GM19467 (cell line): ENCODE measurements around the gene COPG1.
A peak's percentile ranks its signal among the peaks of the same experiment; 100 is the strongest.

Experiments
- ATAC-seq: cut with Tn5 transposase; IDR thresholded peaks from one replicate; pipeline ENCODE4 v1.9.1; 2021; ENCODE audit warnings: mild to moderate bottlenecking, moderate library complexity; ENCODE audit not compliant: unreplicated experiment

COPG1 gene

DNA sequence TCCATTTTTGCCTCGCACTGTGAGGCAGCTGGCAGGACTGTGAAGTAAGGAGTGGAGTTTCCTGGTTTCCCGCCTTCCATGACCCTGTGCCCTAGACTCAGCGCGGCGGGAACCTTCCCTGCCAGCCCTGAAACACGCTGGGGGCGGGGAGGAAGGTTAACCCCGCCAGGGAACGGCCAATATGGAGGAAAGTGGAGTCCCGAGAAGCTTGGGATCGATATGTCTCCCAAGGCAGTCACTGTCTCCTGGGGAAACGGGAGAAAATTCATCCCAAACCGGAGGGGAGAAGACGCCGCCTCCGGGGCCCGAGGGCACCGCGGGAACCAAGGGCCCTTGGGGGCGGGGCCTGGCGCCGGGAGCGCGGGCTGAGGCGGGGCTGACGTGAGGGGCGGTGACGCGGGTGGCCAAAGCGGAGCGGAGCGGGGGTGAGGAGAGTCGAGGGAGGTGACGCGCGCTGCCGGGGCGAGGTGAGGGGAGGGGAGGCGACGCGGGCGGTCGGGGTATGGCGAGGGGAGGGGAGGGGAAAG, 29.1 kb downstream of the COPG1 start, which contains the start of gene HMCES:
TSS of gene HMCES (plus strand) at position 432 of the 527 bp plus-strand sequence. CDS start 863 bp downstream, outside the sequence.
- ATAC-seq = peak; percentile 42

DNA sequence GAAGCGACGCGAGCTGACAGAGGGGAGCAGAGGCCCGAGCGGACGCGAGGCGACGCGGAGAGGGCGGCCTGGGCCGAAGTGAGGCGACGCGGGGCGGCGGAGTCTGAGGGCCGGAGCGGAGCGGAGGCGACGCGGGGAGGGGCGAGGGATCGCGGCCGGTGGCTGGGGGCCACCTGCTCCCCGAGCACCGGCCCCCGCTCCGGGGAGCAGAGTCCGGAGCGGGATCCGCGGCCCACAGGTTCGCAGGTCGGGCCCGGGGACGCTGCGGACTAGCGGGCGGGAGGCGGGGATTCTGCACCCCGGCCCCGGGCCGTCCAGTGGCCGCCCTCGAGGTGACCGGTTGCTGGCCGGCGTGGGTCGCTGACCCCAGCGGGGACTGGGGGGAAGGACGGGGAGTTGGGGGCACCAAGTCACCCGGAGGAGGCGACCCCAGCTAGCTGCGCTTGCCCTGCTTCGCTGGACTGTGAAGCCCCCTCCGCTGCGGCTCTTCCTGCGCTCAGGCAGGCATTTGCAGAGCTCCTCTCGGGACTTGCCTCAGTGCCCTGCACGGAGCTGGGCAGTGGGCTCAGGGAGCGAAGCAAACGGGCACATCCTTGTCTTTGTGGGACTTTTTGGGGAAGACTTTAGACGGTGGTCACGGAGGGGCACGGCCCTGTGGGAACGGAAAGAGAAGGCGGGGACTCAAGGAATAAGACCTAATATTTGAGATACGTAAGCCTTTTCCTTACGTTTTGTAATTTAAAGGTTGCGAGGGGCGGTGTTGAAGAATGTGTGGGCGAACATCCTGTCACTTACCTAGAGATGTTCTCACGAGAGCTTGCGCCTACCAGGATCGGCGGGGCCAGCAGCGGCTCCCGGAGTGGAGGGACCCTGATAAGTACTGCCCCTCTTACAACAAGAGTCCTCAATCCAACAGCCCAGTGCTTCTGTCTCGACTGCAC, 29.8 kb downstream of the COPG1 start:
- no peak for ATAC-seq

- no peak for ATAC-seq
Measured at GRCh38 chr3:129280183-129280582, 30.8 kb downstream of the COPG1 start.

DNA sequence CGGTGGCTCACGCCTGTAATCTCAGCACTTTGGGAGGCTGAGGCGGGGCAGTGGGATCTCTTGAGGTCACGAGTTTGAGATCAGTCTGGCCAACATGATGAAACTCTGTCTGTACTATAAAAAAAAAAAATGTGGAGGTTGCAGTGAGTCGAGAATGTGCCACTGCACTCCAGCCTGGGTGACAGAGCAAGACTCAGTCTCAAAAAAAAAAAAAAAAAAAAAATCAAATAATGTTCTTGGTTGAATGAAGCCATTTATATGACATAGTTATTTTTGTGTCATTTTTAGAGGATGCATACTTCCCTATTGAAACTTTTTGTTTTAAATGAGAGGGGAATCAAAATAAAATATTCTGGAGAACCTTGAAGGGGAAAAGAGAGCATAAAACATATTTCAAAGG, 32.3 kb downstream of the COPG1 start:
- no peak for ATAC-seq

DNA sequence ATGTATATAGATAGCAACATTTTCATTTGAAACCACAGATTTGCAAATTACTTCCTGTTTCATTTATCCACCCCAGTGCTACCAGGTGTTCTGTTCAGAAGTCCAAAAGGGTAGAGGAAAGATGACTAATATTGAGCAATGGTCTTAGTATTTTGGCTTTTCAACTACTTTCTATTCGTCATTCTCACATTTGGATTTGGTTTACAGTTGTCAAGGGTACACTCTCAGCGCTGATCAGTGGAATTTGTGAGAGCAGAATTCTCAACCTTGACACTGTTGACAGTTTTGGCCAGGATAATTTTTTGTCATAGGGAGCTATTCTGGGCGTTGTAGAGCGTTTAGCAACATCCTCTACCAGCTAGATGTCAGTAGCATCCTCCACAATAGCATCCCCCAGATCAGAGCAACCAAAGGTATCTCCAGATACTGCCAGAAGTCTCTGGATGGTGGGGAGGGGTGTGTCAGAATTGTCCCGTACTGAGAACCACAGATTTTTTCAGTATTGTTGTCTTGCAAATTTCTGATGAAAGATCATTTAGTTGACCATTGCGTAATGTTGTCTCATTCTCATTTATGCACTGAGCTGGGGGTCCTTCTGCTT, 33.4 kb downstream of the COPG1 start:
- ATAC-seq = peak; percentile 70

DNA sequence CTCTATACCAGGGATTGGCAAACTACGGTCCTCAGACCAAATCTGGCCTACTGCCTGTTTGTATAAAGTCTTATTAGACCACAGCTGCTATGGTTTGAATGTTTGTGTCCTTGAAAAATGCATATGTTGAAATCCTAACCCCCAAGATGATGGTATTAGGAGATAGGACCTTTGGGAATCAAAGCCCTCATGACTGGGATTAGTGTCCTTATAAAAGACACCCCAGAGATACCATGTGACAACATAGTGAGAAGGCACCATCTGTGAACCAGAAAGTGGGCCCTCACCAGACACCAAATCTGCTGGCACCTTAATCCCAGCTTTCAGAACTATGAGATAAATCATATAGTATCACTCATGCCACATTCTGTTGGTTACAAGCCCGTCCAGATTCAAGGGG, 36.7 kb downstream of the COPG1 start:
- no peak for ATAC-seq

GRCh38 chr3:129288446-129288845, 39.0 kb downstream of the COPG1 start:
- no peak for ATAC-seq

DNA sequence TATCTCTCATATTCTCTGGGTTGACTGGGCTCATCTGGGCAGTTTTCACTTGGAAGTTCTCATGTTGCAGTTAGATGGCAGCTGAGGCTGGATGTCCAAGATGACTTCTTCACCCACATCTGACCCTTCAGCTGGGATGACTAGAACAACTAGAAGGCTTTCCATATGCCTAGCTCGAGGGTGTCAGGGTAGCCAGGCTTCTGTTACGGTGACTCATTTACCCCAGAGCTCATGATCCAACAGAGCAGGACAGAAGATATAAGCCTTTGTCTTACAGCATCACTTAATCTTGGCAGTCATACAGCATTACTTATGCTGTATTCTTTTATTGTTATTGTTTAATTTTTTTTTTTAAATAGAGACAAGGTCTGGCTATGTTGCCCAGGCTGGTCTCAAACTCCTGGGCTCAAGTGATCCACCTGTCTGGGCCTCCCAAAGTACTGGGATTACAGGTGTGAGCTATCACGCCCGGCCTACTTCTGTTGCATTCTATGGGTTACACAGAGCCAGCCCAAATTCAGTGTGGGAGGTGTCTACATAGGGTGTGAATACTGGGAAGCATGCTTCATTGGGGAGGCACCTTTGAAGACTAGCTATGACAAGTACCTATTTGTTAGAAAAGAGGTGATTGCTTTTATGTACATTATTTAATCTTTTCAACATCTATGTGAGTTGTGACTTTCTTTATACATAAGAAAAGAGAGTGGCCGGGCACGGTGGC, 40.0 kb downstream of the COPG1 start:
- ATAC-seq = no peak

GRCh38 chr3:129291236-129291886, 42.0 kb downstream of the COPG1 start:
- no peak for ATAC-seq

GRCh38 chr3:129295286-129295685, 45.9 kb downstream of the COPG1 start:
- no peak for ATAC-seq

- no peak for ATAC-seq
Measured at GRCh38 chr3:129304146-129304961, 54.9 kb downstream of the COPG1 start.

DNA sequence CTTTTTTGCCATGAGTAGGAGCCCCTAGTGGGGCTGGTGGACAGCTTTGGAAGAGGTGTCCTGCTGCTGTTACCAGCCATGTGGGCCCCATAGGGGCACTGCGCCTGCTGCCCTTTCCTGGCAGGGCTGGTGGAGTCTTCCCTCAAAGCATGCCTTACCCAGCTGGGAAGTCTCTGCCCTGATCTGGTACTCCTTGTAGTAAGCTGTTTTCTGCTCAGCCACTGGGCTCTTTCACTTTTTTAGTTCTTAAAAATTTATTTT, 55.5 kb downstream of the COPG1 start:
- no peak for ATAC-seq

DNA sequence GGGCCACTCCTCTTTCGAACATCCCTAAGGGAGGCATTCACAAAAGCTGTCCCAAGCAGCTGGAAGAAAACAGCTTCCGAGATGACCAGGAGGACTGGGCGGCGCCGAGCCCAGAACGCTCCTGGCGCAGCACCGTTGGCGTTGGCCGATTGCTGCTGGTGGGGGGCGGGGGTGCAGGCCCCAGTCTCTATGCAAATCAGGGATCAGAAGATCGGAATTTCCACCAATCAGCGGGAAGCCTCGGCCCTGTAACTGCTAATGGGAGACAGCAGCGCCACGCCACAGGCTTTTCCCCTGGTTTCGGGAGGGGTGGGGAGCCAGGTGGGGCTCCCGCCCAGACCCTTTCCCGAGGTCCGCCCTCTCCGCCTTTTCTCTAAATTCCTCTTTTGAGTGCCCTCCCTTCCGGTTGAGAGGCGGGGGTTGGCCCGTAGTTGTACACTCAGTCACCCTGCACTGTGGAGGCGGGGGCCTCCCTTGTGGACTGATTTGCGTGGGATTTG, 56.2 kb downstream of the COPG1 start:
- no peak for ATAC-seq

DNA sequence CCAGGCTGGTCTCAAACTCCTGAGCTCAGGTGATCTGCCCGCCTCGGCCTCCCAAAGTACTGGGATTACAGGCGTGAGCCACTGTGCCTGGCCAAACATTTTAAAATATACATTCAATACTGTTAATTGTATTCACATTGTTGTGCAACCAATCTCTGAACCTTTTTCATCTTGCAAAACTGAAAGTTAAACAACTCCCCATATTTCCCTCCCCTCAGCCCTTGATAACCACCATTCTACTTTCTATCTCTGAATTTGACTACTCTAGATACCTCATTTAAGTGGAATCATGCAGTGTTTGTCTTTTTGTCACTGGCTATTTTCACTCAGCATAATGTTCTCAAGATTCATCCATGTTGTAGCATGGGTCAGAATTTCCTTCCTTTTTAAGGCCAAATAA, 59.2 kb downstream of the COPG1 start:
- no peak for ATAC-seq

DNA sequence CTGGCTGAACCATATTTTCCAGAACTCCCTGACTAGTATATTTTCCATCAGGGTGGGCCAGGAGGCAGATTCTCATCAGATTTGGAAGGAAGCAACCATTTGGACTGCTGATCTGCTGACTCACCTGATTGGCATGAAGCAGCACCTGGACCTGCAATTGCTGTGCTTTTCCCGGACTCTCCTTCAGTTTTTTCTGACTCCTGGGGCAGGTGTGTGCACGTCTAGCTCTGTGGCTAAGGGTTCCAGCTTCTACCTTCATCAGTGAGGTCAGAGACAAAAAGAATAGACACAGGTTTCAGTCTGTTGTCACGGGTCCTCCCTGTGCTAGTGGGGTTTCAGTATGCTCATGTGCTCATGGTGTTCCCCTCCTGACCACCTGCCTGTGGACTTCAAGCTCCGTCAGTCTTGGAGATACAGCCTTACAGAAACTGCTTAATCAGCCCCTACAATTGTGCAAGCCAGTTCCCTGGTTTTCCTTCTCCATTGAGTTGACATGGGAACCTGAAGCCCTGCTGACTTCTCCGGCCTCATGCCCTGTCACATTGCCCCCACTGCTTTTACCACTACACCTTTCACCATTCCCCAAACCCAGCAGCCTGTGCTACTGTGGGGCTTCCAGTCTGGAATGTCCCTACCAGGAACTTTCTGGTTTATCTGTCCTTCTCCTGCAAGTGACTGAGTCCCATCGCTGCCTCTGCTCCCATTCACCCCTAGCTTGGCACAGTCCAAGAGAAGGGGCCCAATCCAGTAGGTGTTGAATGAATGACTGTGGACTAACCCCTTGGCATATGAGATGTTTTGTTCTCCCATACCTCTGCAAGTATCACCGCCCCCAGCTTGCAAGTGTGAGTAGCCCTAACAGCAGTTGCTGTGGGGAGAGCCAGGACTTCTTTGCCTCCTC, 61.0 kb downstream of the COPG1 start:
- no peak for ATAC-seq

- no peak for ATAC-seq
Measured at GRCh38 chr3:129311054-129311902, 61.9 kb downstream of the COPG1 start.

DNA sequence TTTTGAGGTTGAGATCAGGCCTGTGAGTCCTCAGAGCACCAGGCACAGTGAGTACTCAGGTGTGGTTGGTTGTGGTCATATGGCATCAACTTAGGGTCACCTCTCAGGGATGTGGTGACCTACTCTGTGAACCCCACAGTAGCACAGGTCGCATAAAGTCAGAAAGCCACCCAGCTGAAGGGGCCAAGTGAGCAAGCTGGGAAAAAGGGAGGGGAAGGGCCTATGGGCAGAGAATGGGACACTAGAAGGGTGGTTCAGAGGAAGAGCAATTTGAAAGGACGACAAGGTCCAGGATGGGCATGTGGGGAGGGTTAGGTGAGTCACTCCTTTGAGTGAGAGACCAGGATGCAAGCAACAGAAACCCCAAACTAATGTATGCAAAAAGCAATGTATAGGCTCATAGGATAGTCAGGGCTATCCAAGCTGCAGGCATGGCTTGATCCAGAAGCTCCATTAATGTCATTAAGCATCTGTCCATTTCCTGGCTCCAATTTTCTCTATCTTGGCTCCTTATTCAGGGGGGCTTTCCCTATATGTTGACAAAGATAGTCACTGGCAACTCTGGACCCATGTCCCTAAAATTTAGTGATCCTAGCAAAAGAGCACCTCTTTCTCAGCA, 62.7 kb downstream of the COPG1 start:
- ATAC-seq = no peak
